Fibroblast of upper back skin (primary cell): Measurements from ENCODE around the gene SLC24A1.

Experiments used
- DNase-seq: peaks from one replicate; pipeline ENCODE4 v3.0.0-alpha.2; 2013

The SLC24A1 gene

GRCh38 chr15:65619626-65620290 lies 2.0 kb upstream of the SLC24A1 start:
- no peak for DNase-seq

DNA sequence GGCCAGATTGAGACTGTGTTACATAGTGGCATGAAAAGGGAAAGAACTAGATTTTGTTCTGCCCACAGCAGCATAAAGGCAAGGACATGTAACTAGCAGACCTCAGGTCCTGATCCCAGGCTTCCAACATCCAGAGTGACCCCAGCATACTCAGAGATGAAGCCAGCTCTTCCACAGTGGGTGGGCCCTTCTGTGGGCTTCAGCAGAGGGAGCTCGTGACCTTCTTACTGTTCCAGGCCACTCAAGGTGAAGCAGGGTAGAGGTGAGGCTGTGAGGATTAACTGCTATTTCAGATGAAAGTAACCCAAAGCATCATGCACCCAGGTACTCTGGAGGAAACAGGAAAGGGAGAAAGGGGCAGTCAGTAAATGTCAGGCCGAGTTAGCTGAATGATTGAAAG lies 905 bp upstream of the SLC24A1 start:
- DNase-seq, result no peak

DNA sequence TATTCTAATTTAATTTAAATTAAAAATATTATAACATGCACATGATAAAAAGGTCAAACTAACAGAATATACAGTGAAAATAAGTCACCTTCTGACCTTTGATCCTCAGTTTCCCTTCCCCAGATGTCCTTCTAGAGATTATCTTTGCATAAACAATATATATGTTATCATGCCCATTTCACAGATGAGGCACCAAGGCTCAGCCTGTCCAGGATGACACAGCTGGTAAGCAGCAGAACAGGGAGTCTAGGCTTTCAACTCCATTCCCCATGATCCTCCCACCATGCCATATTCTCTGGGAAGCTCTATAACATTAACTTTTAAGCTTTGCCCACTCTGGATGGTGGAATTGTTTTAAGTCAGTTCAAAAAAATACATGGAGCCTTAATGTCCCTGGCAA lies 1.4 kb downstream of the SLC24A1 start:
- no peak for DNase-seq

GRCh38 chr15:65626856-65627255 lies 5.1 kb downstream of the SLC24A1 start:
- no peak for DNase-seq

DNA sequence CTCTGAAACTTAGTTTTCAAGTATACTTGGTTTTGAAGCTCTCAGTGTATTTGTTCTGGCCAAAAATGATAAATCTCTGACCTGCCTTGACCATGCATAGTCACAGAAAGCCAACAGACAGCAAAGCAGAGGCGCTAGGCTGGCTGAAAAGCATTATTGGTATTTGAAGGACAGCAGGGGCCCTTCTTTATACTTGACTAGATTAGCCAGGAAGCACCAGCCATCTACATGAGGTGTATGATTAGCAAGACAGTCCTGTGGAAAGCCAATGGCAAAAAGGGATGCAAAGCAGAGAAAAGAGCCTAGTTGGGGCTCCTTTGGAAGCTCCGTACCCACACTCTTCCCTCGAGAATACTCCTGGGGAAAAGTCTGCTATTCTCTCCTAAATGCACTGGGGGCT lies 7.8 kb downstream of the SLC24A1 start:
- no peak for DNase-seq

DNA sequence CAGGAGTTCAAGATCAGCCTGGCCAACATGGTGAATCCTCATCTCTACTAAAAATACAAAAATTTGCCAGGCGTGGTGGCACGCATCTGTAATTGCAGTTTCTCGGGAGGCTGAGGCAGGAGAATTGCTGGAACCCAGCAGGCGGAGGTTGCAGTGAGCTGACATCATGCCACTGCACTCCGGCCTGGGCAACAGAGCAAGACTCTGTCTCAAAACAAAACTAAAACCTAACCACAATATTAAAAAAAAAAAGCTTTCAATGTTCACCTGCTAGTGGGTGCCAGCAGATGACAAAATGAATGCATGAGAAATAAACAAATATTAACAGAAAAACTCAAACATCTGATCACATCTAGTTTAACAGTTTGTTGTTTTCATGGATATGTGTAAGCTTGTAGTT lies 9.0 kb downstream of the SLC24A1 start:
- DNase-seq, result no peak

GRCh38 chr15:65631503-65631902 lies 9.8 kb downstream of the SLC24A1 start:
- no peak for DNase-seq

- DNase-seq, result no peak
Observed at GRCh38 chr15:65632780-65633375, 11.1 kb downstream of the SLC24A1 start.

DNA sequence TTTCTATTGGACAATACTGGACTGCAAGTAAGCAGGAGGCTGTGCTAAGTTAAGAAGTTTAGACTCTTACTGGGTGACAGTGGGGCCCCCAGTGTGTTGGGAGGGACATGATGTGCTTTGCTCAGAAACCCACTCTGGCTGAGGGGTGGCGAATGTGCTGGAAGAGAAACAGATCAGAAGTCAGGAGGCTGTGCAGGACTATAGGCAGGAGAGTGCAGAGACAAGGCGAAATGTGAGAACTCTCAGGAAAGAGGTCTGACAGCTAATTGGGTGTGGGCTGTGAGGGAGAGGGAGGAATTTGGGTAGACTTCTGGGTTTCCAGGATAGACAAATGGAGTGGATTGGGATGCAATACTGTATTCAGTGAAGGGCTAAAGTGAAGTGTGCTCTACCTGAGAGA lies 12.0 kb downstream of the SLC24A1 start:
- DNase-seq, result no peak

DNA sequence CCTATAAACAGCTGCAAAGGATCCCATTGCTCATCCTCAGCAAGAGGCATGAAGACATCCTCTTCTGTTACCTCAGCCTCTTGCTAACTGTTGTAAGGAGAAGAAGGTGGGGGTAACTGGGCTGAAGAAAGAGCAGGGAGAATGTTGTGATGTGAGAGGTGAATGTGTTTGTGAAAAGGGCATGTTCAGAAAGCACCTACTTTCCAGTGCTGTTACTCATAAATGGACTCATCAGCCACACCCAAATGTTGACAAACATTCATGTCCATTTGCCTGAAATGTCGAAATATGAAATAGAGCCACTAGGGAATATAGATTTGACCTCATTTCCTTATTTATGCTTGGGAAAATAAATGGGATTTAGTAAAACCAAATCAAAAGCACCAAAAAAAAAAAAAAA lies 12.6 kb downstream of the SLC24A1 start:
- DNase-seq, result no peak

- DNase-seq, result no peak
Observed at GRCh38 chr15:65638109-65638508, 16.4 kb downstream of the SLC24A1 start.

DNA sequence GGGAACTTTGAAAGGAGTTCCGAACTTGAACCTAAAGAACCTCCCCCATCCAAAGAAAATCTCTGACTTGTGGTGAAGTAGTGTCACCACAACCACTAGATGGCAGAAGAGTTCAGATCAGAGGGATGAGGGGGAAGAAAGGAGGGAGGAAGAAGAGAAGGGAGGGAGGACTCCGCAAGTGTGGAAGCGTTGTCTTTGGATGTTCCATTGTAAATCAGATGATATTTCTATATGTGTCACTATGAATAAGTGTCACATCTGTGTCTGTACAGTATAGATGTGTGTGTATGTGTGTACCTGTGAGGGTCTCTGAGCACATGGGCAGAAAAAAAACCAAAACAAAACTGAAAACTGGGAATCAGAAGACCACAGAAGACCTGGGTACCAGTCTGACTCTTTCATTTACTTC lies 16.9 kb downstream of the SLC24A1 start:
- peak; percentile 82 for DNase-seq

DNA sequence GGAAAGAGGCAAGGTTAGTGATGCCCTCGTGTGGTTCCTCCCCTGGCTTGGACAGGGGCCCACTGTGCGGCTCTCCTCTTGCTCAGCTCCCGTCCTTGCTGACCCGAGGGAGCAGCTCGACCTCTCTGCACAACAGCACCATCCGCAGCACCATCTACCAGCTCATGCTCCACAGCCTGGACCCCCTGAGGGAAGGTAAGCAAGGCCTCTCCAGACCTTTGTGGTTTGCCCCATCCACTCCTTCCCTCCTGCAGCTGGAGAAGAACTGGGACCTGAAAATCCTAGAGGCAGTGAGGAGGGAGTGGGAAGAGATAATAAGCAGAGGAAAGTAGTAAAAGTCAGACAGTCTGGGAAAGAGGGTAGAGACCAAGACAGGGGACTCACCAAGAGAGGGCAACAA lies 17.8 kb downstream of the SLC24A1 start:
- DNase-seq, result no peak

DNA sequence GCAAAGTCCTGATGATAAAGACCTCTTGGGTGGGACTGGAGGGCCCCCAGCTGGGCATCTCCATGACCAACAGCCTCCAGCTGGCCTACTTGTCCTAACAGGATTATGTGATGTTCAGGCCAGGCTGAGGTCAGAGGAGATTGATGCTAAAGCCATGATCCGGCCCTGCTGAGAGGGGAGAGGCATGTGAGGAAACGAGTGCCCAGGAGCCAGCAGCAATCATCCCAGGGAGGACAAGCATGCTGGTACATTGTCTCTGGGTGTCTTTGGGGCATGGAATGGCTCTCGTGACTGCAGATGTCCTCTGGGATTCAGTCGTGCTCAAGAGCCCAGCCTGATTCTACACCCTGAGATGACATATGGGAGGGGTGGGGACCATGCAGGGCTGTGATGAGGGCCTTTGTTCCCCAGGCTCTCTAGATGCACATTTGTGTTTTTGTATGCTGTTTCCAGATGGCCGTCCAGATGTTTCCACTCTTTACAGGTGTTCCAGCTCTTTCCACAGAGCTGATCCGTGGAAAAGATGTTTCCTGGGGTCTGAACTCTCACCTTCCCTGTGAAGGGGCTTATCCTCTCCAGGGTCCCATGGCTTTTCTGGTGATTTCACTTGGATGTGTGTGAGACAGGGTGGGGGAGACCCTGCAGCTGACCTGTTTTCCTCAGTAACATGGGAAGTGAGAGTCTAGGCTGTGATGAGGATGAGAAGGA lies 20.2 kb downstream of the SLC24A1 start:
- DNase-seq, result no peak

- DNase-seq, result no peak
Observed at GRCh38 chr15:65642594-65642993, 20.9 kb downstream of the SLC24A1 start.

DNA sequence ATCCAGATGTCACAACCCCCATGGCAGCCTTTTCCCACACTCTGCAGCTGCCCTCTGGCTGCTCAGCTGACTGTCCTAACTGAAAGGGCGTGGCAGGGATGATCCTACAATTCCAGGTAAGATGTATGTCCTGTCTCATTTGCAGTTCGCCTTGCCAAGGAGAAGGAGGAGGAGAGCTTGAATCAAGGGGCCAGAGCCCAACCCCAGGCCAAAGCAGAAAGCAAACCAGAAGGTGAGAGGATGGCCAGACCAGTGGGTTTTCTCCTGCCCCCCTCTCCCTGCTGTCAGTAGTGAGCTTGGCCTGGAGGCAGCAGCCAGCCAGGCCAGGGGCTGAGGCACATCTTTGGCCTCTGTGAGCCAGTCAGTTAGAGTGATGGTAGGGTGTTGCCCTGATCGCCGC lies 22.5 kb downstream of the SLC24A1 start:
- no peak for DNase-seq

DNA sequence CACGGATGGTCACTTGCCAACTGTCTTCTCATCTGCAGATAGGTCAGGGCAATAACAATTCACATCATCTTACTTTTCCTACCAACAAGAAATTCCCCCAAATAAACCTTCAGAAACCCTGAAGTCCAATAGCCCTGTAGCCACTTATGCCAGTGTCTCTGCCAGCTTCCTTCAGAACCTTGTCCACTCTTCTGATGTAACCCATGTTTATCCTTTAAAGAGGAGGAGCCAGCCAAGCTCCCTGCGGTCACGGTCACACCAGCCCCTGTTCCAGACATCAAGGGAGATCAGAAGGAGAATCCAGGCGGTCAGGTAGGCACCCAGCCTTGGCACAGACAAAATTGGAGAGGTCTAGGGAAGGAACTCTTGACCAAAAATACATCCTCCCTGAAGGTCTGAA lies 23.7 kb downstream of the SLC24A1 start:
- no peak for DNase-seq

DNA sequence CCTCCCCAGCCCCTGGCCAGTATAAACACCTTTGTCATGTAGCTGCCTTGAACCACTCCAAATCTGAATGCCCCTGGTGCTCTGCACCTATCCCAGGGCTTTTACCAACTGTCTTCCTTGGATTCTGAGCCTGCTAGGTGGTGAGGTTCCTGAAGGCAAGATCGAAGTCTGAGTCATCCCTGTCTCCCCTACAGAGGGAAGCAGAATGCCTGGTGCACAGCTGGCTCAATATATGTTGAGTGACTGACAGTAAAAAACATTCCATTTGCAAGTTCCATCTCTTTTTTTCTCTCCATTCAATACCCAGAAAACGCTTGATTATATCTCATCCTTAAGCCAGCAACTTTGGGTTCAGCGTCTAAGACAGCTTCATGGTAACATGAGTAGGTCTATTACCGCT lies 24.7 kb downstream of the SLC24A1 start:
- peak; percentile 68 for DNase-seq

DNA sequence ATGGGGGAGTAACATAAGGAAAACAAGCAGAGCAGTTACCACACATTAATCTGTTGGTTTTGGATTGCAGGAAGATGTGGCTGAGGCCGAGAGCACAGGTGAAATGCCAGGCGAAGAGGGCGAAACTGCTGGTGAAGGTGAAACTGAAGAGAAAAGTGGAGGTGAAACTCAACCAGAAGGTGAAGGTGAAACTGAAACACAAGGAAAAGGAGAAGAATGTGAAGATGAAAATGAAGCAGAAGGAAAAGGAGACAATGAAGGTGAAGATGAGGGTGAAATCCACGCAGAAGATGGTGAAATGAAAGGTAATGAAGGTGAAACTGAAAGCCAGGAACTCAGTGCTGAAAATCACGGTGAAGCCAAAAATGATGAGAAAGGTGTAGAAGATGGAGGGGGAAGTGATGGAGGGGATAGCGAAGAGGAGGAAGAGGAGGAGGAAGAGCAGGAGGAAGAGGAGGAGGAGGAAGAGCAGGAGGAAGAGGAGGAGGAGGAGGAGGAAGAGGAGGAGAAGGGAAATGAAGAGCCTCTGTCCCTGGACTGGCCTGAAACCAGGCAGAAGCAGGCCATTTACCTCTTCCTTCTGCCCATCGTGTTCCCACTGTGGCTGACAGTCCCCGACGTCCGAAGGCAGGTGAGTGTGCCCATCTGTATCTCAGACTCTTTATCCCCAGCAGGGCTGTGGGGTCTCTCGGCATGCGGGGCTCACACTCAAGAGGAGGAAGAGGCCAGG lies 28.7 kb downstream of the SLC24A1 start:
- no peak for DNase-seq

DNA sequence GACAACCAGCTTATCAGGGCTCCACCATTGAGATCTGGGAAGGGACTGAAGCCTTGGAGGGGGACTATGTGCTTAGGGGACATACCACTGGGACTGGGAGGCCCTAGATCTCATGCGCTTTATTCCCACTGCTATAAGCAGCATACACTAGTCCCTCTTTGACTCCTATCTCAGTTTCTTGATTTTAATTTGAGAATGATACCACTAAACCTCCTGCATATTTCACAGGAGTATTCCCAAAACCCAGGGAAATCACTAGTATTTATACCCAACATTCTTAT lies 29.2 kb downstream of the SLC24A1 start:
- no peak for DNase-seq

- no peak for DNase-seq
Observed at GRCh38 chr15:65651831-65652749, 30.4 kb downstream of the SLC24A1 start.

- DNase-seq, result peak; percentile 25
Observed at GRCh38 chr15:65653341-65653740, 31.6 kb downstream of the SLC24A1 start.
